Measurements from ENCODE around the gene STXBP2. TPM values are rescaled to one million over a fixed set of nuclear protein-coding genes. Genes with fewer than 3 reads are reported as not detected.

Gene STXBP2
- polyA plus RNA-seq, 1 of the 3 experiments (the other 2 are of a cell fraction), result 4.7 TPM

DNA sequence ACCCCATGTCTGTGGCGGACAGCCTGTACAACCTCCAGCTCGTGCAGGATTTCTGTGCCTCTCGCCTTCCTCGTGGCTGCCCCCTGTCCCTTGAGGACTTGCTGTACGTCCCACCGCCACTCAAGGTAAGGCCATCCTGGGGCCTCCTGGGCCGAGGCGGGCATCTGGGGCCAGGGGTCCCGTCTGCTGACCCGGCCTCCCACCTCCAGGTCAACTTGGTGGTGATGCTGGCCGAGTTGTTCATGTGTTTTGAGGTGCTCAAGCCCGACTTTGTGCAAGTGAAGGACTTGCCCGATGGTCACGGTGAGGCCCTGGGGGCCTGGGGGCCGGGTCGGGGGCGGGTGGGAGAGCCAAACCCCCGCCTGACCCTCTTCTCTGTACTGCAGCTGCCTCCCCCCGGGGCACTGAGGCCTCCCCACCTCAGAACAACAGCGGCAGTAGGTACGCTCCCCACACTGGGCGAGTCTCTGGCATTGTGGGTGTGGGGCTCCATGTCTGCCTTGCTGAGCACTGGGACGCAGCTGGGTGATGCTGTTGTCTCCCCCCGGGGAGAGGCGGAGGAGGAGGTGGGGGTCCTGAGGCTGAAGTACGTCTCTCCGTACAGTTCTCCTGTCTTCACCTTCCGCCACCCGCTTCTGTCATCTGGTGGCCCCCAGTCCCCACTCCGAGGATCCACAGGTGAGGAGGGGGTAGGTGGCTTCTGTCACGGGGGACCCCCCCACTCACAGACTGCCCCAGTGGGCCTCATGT is 26.2 kb upstream of the STXBP2 start:
- H3K4me3 ChIP-seq (ENCODE audit: low read depth in 2 of 2, low read length in 1 of 2), result no peak overlapping the region
- H3K27me3 ChIP-seq (ENCODE audit: insufficient read depth), result no peaks in the 10 kb centered on the region
- H4K20me1 ChIP-seq (ENCODE audit: insufficient read depth), result no peaks in the 10 kb centered on the region
- no peaks in the 10 kb centered on the region for H3F3A ChIP-seq (replicated peaks; ENCODE audit: insufficient read depth)
- no peak overlapping the region for H3K9ac ChIP-seq
- ChIA-PET CTCF (interaction anchor here (1.8 kb wide), 1 partner anchor 70 kb away, joined by 6 read pairs; the partner anchor contains the start of gene TRAPPC5), POLR2A (interaction anchor here (1.2 kb wide), 1 partner anchor 14 kb away, joined by 3 read pairs; no protein-coding TSS in a partner anchor)
- no peak overlapping the region for H2AFZ ChIP-seq (ENCODE audit: low read depth)
- no peaks in the 10 kb centered on the region for H3K9me2 ChIP-seq
- WGBS (ENCODE audit: low lambda C conversion rate), result 44% methylated on average over 14 of the region's 31 CpGs
- H3K79me2 ChIP-seq (ENCODE audit: insufficient read depth), result no peaks in the 10 kb centered on the region
- H3K36me3 ChIP-seq (replicated peaks in 1 of 2; ENCODE audit: control insufficient read depth in 1 of 2, insufficient read depth in 2 of 2, low read length in 1 of 2), result no peaks in the 10 kb centered on the region
- H3K27ac ChIP-seq (ENCODE audit: low read depth in 2 of 2, low read length in 1 of 2), result no peak overlapping the region
- no peak overlapping the region for H3K4me2 ChIP-seq
- no peaks in the 10 kb centered on the region for H3K9me3 ChIP-seq
- H3K4me1 ChIP-seq (ENCODE audit: control insufficient read depth in 1 of 2, insufficient read depth in 2 of 2, low read depth in 1 of 2, low read length in 1 of 2), result no peaks in the 10 kb centered on the region
- TF ChIP-seq, protein P1, sequence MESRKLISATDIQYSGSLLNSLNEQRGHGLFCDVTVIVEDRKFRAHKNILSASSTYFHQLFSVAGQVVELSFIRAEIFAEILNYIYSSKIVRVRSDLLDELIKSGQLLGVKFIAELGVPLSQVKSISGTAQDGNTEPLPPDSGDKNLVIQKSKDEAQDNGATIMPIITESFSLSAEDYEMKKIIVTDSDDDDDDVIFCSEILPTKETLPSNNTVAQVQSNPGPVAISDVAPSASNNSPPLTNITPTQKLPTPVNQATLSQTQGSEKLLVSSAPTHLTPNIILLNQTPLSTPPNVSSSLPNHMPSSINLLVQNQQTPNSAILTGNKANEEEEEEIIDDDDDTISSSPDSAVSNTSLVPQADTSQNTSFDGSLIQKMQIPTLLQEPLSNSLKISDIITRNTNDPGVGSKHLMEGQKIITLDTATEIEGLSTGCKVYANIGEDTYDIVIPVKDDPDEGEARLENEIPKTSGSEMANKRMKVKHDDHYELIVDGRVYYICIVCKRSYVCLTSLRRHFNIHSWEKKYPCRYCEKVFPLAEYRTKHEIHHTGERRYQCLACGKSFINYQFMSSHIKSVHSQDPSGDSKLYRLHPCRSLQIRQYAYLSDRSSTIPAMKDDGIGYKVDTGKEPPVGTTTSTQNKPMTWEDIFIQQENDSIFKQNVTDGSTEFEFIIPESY (IDR thresholded peaks at IDR 0.05; ENCODE audit: borderline replicate concordance, low read depth), result no peak
- TF ChIP-seq CHD2 (IDR thresholded peaks at IDR 0.05; ENCODE audit: low read length, partially characterized antibody), result no peak
- no peak for TF ChIP-seq NFIC (IDR thresholded peaks at IDR 0.05; ENCODE audit: borderline replicate concordance)
- TF ChIP-seq EZH2phosphoT487 (IDR thresholded peaks at IDR 0.05; ENCODE audit: borderline replicate concordance, low read depth), result no peak
- no peak for TF ChIP-seq TAF1 (IDR thresholded peaks at IDR 0.05; ENCODE audit: borderline replicate concordance, low read depth, low read length)
- TF ChIP-seq, protein P2, sequence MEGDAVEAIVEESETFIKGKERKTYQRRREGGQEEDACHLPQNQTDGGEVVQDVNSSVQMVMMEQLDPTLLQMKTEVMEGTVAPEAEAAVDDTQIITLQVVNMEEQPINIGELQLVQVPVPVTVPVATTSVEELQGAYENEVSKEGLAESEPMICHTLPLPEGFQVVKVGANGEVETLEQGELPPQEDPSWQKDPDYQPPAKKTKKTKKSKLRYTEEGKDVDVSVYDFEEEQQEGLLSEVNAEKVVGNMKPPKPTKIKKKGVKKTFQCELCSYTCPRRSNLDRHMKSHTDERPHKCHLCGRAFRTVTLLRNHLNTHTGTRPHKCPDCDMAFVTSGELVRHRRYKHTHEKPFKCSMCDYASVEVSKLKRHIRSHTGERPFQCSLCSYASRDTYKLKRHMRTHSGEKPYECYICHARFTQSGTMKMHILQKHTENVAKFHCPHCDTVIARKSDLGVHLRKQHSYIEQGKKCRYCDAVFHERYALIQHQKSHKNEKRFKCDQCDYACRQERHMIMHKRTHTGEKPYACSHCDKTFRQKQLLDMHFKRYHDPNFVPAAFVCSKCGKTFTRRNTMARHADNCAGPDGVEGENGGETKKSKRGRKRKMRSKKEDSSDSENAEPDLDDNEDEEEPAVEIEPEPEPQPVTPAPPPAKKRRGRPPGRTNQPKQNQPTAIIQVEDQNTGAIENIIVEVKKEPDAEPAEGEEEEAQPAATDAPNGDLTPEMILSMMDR (IDR thresholded peaks at IDR 0.05), result no peak
- TF ChIP-seq RFX5 (IDR thresholded peaks at IDR 0.05; ENCODE audit: low read length), result no peak
- no peak for TF ChIP-seq ELF1 (IDR thresholded peaks at IDR 0.05)
- TF ChIP-seq, protein P3, sequence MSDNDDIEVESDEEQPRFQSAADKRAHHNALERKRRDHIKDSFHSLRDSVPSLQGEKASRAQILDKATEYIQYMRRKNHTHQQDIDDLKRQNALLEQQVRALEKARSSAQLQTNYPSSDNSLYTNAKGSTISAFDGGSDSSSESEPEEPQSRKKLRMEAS (IDR thresholded peaks at IDR 0.05; ENCODE audit: low read depth), result no peak
- TF ChIP-seq, protein P4, sequence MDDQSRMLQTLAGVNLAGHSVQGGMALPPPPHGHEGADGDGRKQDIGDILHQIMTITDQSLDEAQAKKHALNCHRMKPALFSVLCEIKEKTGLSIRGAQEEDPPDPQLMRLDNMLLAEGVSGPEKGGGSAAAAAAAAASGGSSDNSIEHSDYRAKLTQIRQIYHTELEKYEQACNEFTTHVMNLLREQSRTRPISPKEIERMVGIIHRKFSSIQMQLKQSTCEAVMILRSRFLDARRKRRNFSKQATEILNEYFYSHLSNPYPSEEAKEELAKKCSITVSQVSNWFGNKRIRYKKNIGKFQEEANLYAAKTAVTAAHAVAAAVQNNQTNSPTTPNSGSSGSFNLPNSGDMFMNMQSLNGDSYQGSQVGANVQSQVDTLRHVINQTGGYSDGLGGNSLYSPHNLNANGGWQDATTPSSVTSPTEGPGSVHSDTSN (IDR thresholded peaks at IDR 0.05), result no peak
- TF ChIP-seq TCF12 (IDR thresholded peaks at IDR 0.05), result no peak
- TF ChIP-seq MXI1 (IDR thresholded peaks at IDR 0.05; ENCODE audit: low read depth, low read length), result no peak
- no peak for DNase-seq
